Neural progenitor cell (in vitro differentiated cells): Measurements from ENCODE around the gene C1QTNF6. TPM values are rescaled to one million over a fixed set of nuclear protein-coding genes. Genes with fewer than 3 reads are reported as not detected.
A peak's percentile ranks its signal among the peaks of the same experiment; 100 is the strongest.

Source experiments
- DNase-seq: peaks from one replicate; pipeline ENCODE4 v3.0.0-alpha.2; 2016; ENCODE audit warnings: low spot score
- H2AFZ ChIP-seq: fragments of 200-600 bp; sonication (generic); replicated peaks from 2 replicates; pipeline ENCODE4 v1.6.1; 2016; ENCODE audit warnings: antibody characterized with exemption
- H3F3A ChIP-seq: fragments of 200-600 bp; sonication (generic); 2 replicates; pipeline ENCODE4 v1.6.1; 2016; ENCODE audit warnings: antibody characterized with exemption, low read depth
- H3K27ac ChIP-seq: fragments of 200-600 bp; sonication (generic); 2 replicates; pipeline ENCODE4 v1.5.1; 2016; ENCODE audit warnings: mild to moderate bottlenecking
- H3K27me3 ChIP-seq: fragments of 200-600 bp; sonication (generic); 2 replicates; pipeline ENCODE4 v1.6.1; 2016; ENCODE audit warnings: mild to moderate bottlenecking, moderate library complexity
- H3K36me3 ChIP-seq: fragments of 200-600 bp; sonication (generic); 2 replicates; pipeline ENCODE4 v1.5.1; 2016
- H3K4me1 ChIP-seq: fragments of 200-600 bp; sonication (generic); 2 replicates; pipeline ENCODE4 v1.6.1; 2016; ENCODE audit warnings: mixed run types
- H3K4me2 ChIP-seq: fragments of 200-600 bp; sonication (generic); 2 replicates; pipeline ENCODE4 v1.6.1; 2016
- H3K4me3 ChIP-seq: fragments of 200-600 bp; sonication (generic); 2 replicates; pipeline ENCODE4 v1.5.1; 2016
- H3K79me2 ChIP-seq: fragments of 200-600 bp; sonication (generic); 2 replicates; pipeline ENCODE4 v1.6.1; 2016; ENCODE audit warnings: low read depth
- H3K9ac ChIP-seq: fragments of 200-600 bp; sonication (generic); 2 replicates; pipeline ENCODE4 v1.6.1; 2016
- H3K9me3 ChIP-seq: fragments of 200-600 bp; sonication (generic); 2 replicates; pipeline ENCODE4 v1.5.1; 2016; ENCODE audit warnings: low read depth
- H4K20me1 ChIP-seq: fragments of 200-600 bp; sonication (generic); 2 replicates; pipeline ENCODE4 v1.6.1; 2016; ENCODE audit warnings: low read depth
- H3K27ac Mint-ChIP-seq: 3 replicates; pipeline ENCODE4 v1.8.0; 2021; ENCODE audit warnings: mixed read lengths
- H3K27me3 Mint-ChIP-seq: 2 replicates; pipeline ENCODE4 v1.8.0; 2022; ENCODE audit warnings: low read depth, mild to moderate bottlenecking, inconsistent platforms, moderate library complexity, mixed read lengths; ENCODE audit not compliant: insufficient read depth
- H3K36me3 Mint-ChIP-seq: 3 replicates; pipeline ENCODE4 v1.8.0; 2021; ENCODE audit warnings: mixed read lengths
- H3K4me1 Mint-ChIP-seq: 3 replicates; pipeline ENCODE4 v1.8.0; 2021; ENCODE audit warnings: mixed read lengths
- H3K4me3 Mint-ChIP-seq: 3 replicates; pipeline ENCODE4 v1.8.0; 2021; ENCODE audit warnings: mild to moderate bottlenecking, moderate library complexity, mixed read lengths
- H3K9me3 Mint-ChIP-seq: 3 replicates; pipeline ENCODE4 v1.8.0; 2020; ENCODE audit warnings: mixed read lengths
- CTCF ChIP-seq: fragments of 200-600 bp; sonication (generic); IDR thresholded peaks from 2 replicates; pipeline ENCODE4 v1.5.1; 2017; ENCODE audit warnings: antibody characterized with exemption, mild to moderate bottlenecking
- EZH2 ChIP-seq: fragments of 200-600 bp; sonication (generic); IDR thresholded peaks from 2 replicates; pipeline ENCODE4 v1.6.1; 2017; ENCODE audit warnings: antibody characterized with exemption, mild to moderate bottlenecking, moderate library complexity
- EZH2phosphoT487 ChIP-seq: fragments of 200-600 bp; sonication (generic); IDR thresholded peaks from 2 replicates; pipeline ENCODE4 v1.6.1; 2017; ENCODE audit warnings: antibody characterized with exemption
- total RNA-seq: library from RNA; depleted of rRNA; stranded (reverse); fragments of >200 nt; gene quantifications from 2 replicates; pipeline ENCODE4 v1.2.3, GENCODE V29; 2015; ENCODE audit warnings: low replicate concordance

The C1QTNF6 gene
- total RNA-seq, 1 donor from 2014 or later = 7.2 TPM

- DNase-seq = no peak
- no peaks in the 10 kb centered on the region for H3F3A ChIP-seq
- H3K4me1 ChIP-seq = no peaks in the 10 kb centered on the region
- no peak overlapping the region for H3K4me2 ChIP-seq
- no peaks in the 10 kb centered on the region for H3K79me2 ChIP-seq
- Mint-ChIP-seq H3K4me3 (no peak overlapping the region), H3K27me3 (peaks cover 3% of the 10 kb centered on the region), H3K36me3 (no peaks in the 10 kb centered on the region), H3K27ac (no peak overlapping the region), H3K9me3 (no peaks in the 10 kb centered on the region), H3K4me1 (peaks cover 30% of the 10 kb centered on the region)
- H3K9me3 ChIP-seq = no peaks in the 10 kb centered on the region
- H4K20me1 ChIP-seq = no peaks in the 10 kb centered on the region
- no peak overlapping the region for H3K9ac ChIP-seq
- no peak overlapping the region for H3K27ac ChIP-seq
- H3K36me3 ChIP-seq = no peaks in the 10 kb centered on the region
- TF ChIP-seq CTCF = no peak
- no peak for TF ChIP-seq EZH2
- no peak for TF ChIP-seq EZH2phosphoT487
- H3K27me3 ChIP-seq = no peaks in the 10 kb centered on the region
- no peak overlapping the region for H3K4me3 ChIP-seq
- no peak overlapping the region for H2AFZ ChIP-seq
These were observed 25.0 kb downstream of the C1QTNF6 start for GRCh38 chr22:37163096-37163489.

GRCh38 chr22:37162221-37163095, 25.6 kb downstream of the C1QTNF6 start:
- H3K27ac Mint-ChIP-seq = peak overlapping the region; percentile 28
- no peaks in the 10 kb centered on the region for H3F3A ChIP-seq
- TF ChIP-seq EZH2 (no peak), EZH2phosphoT487 (no peak), CTCF (no peak)

GRCh38 chr22:37161443-37161842, 26.6 kb downstream of the C1QTNF6 start:
- DNase-seq = no peak
- H3K36me3 Mint-ChIP-seq = no peaks in the 10 kb centered on the region
- TF ChIP-seq CTCF = no peak
- Histone ChIP-seq H3K79me2 (no peaks in the 10 kb centered on the region), H3K27ac (no peak overlapping the region), H3K9me3 (no peaks in the 10 kb centered on the region), H3K27me3 (no peaks in the 10 kb centered on the region), H2AFZ (no peak overlapping the region), H3F3A (no peaks in the 10 kb centered on the region), H4K20me1 (no peaks in the 10 kb centered on the region), H3K4me3 (no peak overlapping the region), H3K4me2 (no peak overlapping the region), H3K36me3 (no peaks in the 10 kb centered on the region), H3K4me1 (no peaks in the 10 kb centered on the region), H3K9ac (no peak overlapping the region)
- peaks cover under 1% of the 10 kb centered on the region for H3K27me3 Mint-ChIP-seq
- no peak overlapping the region for H3K4me3 Mint-ChIP-seq
- no peaks in the 10 kb centered on the region for H3K9me3 Mint-ChIP-seq
- H3K4me1 Mint-ChIP-seq = peaks cover 14% of the 10 kb centered on the region
- no peak overlapping the region for H3K27ac Mint-ChIP-seq

More at GRCh38 chr22:37162221-37163095, 25.6 kb downstream of the C1QTNF6 start:
- Histone ChIP-seq H3K27ac (no peak overlapping the region), H3K4me3 (no peak overlapping the region), H3K9ac (no peak overlapping the region), H3K79me2 (no peaks in the 10 kb centered on the region), H4K20me1 (no peaks in the 10 kb centered on the region), H3K4me1 (no peaks in the 10 kb centered on the region), H2AFZ (no peak overlapping the region), H3K9me3 (no peaks in the 10 kb centered on the region), H3K36me3 (no peaks in the 10 kb centered on the region), H3K27me3 (no peaks in the 10 kb centered on the region), H3K4me2 (no peak overlapping the region)
- H3K36me3 Mint-ChIP-seq = no peaks in the 10 kb centered on the region
- DNase-seq = no peak
- H3K27me3 Mint-ChIP-seq = no peaks in the 10 kb centered on the region
- H3K4me3 Mint-ChIP-seq = no peak overlapping the region
- H3K9me3 Mint-ChIP-seq = no peaks in the 10 kb centered on the region
- H3K4me1 Mint-ChIP-seq = peaks cover 23% of the 10 kb centered on the region
